Neural crest cell (in vitro differentiated cells): ENCODE measurements around the gene EHD4. TPM values are rescaled to one million over a fixed set of nuclear protein-coding genes. Genes with fewer than 3 reads are reported as not detected.

ENCODE experiments used
- DNase-seq: peaks from one replicate; pipeline ENCODE4 v3.0.0; 2021; ENCODE audit warnings: low read depth, mixed read lengths, low spot score
- H3K27ac Mint-ChIP-seq: one replicate; pipeline ENCODE4 v1.8.0; 2021; ENCODE audit warnings: mild to moderate bottlenecking, mixed read lengths; ENCODE audit not compliant: unreplicated experiment
- H3K27me3 Mint-ChIP-seq: 2 replicates; pipeline ENCODE4 v1.8.0; 2021; ENCODE audit warnings: low read depth, mild to moderate bottlenecking, mixed read lengths
- H3K36me3 Mint-ChIP-seq: 2 replicates; pipeline ENCODE4 v1.8.0; 2021; ENCODE audit warnings: low read depth, mild to moderate bottlenecking, mixed read lengths
- H3K4me1 Mint-ChIP-seq: 2 replicates; pipeline ENCODE4 v1.8.0; 2021; ENCODE audit warnings: mixed read lengths
- H3K4me3 Mint-ChIP-seq: one replicate; pipeline ENCODE4 v1.8.0; 2021; ENCODE audit warnings: mild to moderate bottlenecking, mixed read lengths
- H3K9me3 Mint-ChIP-seq: 2 replicates; pipeline ENCODE4 v1.8.0; 2021; ENCODE audit warnings: mixed read lengths
- total RNA-seq: library from RNA; stranded (reverse); gene quantifications from 2 replicates; pipeline ENCODE4 v1.2.1, GENCODE V29; 2021
- TF ChIP-seq, protein P1 (sequence below): fragments of 200-600 bp; sonication (generic); conservative IDR thresholded peaks from 2 replicates; pipeline ENCODE4 v1.5.0; 2021; ENCODE audit warnings: antibody characterized with exemption, mild to moderate bottlenecking

EHD4 gene
- total RNA-seq, 1 donor from 2014 or later, result 8.3 TPM

DNA sequence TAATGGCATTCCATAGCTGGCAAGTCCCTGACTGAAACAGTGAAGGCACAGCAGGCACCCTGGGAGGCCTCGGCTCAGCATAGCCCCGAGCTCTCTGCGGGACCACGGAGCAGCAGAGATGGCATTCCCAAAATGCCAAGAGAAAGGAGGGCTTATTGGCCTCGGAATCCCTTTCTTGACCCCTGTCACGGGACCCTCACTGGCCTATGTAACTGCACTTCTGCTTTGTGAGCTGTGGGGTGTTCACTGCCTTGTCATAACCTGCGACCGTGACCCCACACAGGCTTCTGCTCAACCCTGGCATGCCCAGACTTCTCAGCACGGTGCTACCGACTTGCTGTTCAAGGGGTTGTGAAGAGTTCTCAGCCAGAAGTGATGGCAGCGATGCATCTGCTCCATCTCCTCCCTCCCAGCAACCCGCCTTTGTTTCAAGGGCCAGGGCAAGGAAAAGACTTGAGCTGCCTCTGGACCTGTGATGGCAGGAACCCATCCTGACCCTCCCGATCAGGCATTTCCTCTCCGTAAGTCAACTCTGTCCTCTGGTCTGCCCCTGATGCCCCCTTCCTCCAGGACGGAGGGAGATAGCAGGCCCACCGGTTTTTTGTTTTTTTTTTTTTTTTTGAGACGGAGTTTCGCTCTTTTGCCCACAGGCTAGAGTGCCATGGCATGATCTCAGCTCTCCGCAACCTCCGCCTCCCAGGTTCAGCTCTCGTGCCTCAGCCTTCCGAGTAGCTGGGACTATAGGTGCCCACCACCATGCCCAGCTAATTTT, 30.5 kb downstream of the EHD4 start:
- no peak overlapping the region for H3K27ac Mint-ChIP-seq
- no peak overlapping the region for H3K4me3 Mint-ChIP-seq
- H3K27me3 Mint-ChIP-seq, result no peaks in the 10 kb centered on the region
- no peaks in the 10 kb centered on the region for H3K9me3 Mint-ChIP-seq
- TF ChIP-seq, protein P1, sequence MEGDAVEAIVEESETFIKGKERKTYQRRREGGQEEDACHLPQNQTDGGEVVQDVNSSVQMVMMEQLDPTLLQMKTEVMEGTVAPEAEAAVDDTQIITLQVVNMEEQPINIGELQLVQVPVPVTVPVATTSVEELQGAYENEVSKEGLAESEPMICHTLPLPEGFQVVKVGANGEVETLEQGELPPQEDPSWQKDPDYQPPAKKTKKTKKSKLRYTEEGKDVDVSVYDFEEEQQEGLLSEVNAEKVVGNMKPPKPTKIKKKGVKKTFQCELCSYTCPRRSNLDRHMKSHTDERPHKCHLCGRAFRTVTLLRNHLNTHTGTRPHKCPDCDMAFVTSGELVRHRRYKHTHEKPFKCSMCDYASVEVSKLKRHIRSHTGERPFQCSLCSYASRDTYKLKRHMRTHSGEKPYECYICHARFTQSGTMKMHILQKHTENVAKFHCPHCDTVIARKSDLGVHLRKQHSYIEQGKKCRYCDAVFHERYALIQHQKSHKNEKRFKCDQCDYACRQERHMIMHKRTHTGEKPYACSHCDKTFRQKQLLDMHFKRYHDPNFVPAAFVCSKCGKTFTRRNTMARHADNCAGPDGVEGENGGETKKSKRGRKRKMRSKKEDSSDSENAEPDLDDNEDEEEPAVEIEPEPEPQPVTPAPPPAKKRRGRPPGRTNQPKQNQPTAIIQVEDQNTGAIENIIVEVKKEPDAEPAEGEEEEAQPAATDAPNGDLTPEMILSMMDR, result no peak
- DNase-seq, result no peak
- peaks cover 5% of the 10 kb centered on the region for H3K36me3 Mint-ChIP-seq
- H3K4me1 Mint-ChIP-seq, result peaks cover 23% of the 10 kb centered on the region

DNA sequence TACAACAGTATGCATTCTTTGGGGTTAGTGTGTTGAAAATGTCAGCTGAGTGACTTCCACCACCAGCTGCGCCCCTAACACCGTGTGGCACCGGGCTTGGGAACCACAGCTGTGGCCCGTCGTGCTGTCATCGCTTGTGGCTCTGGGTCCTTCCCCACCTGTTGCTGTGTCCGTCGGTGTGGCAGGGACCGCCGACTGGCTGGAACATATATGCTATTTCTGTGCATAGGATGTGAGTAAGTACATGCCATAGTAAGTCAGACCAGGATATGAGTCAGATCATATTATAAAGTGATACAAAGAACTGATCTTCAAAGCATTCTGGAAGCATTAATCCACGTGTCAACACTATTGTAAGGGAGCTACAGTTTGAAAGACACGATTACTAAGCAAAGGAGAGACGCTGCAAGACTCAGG, 31.9 kb downstream of the EHD4 start:
- no peaks in the 10 kb centered on the region for H3K9me3 Mint-ChIP-seq
- peaks cover 7% of the 10 kb centered on the region for H3K36me3 Mint-ChIP-seq
- no peak for DNase-seq
- H3K4me3 Mint-ChIP-seq, result no peak overlapping the region
- TF ChIP-seq, protein P1, result no peak
- no peaks in the 10 kb centered on the region for H3K27me3 Mint-ChIP-seq
- peaks cover 23% of the 10 kb centered on the region for H3K4me1 Mint-ChIP-seq
- no peak overlapping the region for H3K27ac Mint-ChIP-seq

DNA sequence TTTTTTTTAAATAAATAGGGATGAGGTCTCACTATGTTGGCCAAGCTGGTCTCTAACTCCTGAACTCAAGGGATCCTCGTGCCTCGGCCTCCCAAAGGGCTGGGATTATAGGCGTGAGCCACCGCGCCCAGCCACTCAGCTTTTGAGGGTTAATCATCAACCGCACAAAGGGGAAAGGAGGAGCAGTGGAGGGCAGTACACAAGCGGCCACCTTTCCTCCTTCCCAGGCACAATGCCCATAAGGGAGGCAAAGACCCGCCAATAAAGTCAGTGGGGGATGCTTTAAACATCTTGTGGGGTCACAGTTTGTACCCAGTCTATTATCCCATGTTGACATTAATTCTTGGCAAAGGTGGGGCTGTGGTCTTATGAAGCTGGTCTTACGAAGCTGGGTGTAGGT, 32.4 kb downstream of the EHD4 start:
- H3K27me3 Mint-ChIP-seq, result no peaks in the 10 kb centered on the region
- H3K27ac Mint-ChIP-seq, result no peak overlapping the region
- no peaks in the 10 kb centered on the region for H3K9me3 Mint-ChIP-seq
- peaks cover 7% of the 10 kb centered on the region for H3K36me3 Mint-ChIP-seq
- TF ChIP-seq, protein P1, result no peak
- no peak for DNase-seq
- H3K4me3 Mint-ChIP-seq, result no peak overlapping the region
- H3K4me1 Mint-ChIP-seq, result peaks cover 18% of the 10 kb centered on the region

DNA sequence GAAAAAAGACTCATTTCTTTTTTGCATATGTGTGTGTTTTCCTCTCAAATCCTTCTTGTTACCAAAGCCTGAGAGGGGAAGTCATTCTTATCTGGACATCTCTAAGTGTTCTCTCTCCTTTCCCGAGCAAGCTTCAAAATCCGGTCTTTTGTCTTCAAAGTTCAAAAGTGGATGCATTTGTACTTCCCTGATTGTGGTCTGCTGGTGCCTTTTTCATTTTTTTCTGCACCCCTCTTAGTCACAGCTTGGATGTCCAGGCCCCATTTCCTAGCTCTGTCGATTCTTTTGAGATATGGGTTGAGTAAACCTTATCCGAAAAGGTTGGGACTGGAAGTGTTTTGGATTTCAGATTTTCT, 34.8 kb downstream of the EHD4 start:
- Mint-ChIP-seq H3K27ac (no peak overlapping the region), H3K9me3 (no peaks in the 10 kb centered on the region), H3K4me1 (peaks cover 3% of the 10 kb centered on the region), H3K36me3 (peaks cover 7% of the 10 kb centered on the region), H3K4me3 (no peak overlapping the region), H3K27me3 (no peaks in the 10 kb centered on the region)
- DNase-seq, result no peak
- TF ChIP-seq, protein P1, result no peak

DNA sequence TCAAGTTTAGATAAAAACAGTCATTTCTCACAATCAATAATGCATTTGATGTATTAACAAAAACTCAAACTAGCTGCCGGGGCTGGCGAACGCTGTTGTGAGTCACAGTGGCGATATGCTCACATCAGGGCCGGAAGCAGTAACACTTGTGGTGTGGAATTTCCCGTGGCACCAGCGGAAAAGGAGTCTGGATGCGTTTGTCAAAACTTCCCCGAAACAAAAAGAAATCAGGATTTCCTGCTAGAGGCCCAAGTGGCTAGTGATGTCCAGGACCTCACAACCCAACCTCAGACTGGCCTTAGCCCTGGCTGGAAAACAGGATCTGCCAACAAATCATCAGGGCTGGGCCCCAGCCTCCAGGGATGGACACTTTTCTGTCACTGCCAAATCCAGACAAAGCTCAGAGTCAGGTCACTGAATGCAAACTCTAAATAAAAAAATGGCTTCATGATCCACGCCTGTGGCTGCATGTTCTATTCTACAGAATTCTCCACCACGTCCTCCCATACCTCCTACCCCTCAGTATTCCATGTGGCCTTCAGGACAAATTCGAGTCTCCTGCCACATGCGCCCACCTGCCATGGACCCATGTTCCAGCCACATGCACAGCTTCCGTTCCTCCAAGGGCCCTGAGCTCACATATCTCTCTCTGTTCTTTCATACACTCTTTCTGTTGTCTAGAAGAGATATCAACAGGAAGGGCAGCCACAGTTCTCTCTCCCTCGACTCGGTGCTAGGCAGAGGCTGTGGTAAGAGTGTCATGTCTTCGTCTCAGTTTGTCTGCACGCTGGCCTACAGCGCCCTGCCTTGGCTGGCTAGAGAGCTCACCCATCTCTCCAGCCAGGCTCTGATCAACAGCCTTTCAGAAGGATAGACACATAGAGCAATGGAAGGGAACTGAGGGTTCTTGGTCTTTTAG, 35.4 kb downstream of the EHD4 start:
- H3K9me3 Mint-ChIP-seq, result no peaks in the 10 kb centered on the region
- TF ChIP-seq, protein P1, result no peak
- peaks cover 2% of the 10 kb centered on the region for H3K4me1 Mint-ChIP-seq
- no peaks in the 10 kb centered on the region for H3K27me3 Mint-ChIP-seq
- no peak overlapping the region for H3K4me3 Mint-ChIP-seq
- peaks cover 7% of the 10 kb centered on the region for H3K36me3 Mint-ChIP-seq
- no peak for DNase-seq
- H3K27ac Mint-ChIP-seq, result no peak overlapping the region
